Osteoblast (primary cell): ENCODE measurements around the gene PDE9A. TPM values are rescaled to one million over a fixed set of nuclear protein-coding genes. Genes with fewer than 3 reads are reported as not detected.

Experiments
- DNase-seq: peaks from one replicate; pipeline ENCODE4 v3.0.0; 2011; ENCODE audit warnings: low spot score, mixed read lengths; ENCODE audit not compliant: insufficient read length; ENCODE audit errors: missing footprints
- H2AFZ ChIP-seq: 2 replicates; pipeline ENCODE4 v1.6.0; 2011; ENCODE audit warnings: mild to moderate bottlenecking, low read length
- H3K27ac ChIP-seq: 2 replicates; pipeline ENCODE4 v1.5.1; 2011; ENCODE audit warnings: mild to moderate bottlenecking, low read depth, low read length, moderate library complexity
- H3K27me3 ChIP-seq: 2 replicates; pipeline ENCODE4 v1.6.0; 2012; ENCODE audit warnings: mild to moderate bottlenecking, control low read depth, inconsistent platforms, low read length, moderate library complexity; ENCODE audit not compliant: insufficient read depth
- H3K36me3 ChIP-seq: 2 replicates; pipeline ENCODE4 v1.5.1; 2011; ENCODE audit warnings: mild to moderate bottlenecking, low read length, control low read depth, moderate library complexity; ENCODE audit not compliant: insufficient read depth
- H3K4me1 ChIP-seq: 2 replicates; pipeline ENCODE4 v1.5.1; 2011; ENCODE audit warnings: mild to moderate bottlenecking, low read length, control low read depth, moderate library complexity; ENCODE audit not compliant: insufficient read depth
- H3K4me2 ChIP-seq: 2 replicates; pipeline ENCODE4 v1.6.0; 2011; ENCODE audit warnings: mild to moderate bottlenecking, low read length; ENCODE audit not compliant: insufficient read depth
- H3K4me3 ChIP-seq: fragments of 200-600 bp; sonication (generic); 3 replicates; pipeline ENCODE4 v1.5.1; 2012; ENCODE audit warnings: mild to moderate bottlenecking, low read length, inconsistent platforms; ENCODE audit not compliant: insufficient read depth
- H3K79me2 ChIP-seq: 2 replicates; pipeline ENCODE4 v1.6.0; 2012; ENCODE audit warnings: mild to moderate bottlenecking, low read length, control low read depth, inconsistent platforms; ENCODE audit not compliant: insufficient read depth
- H3K9me3 ChIP-seq: 2 replicates; pipeline ENCODE4 v1.5.1; 2011; ENCODE audit warnings: low read depth, low read length, control low read depth
- H4K20me1 ChIP-seq: 2 replicates; pipeline ENCODE4 v1.6.0; 2012; ENCODE audit warnings: mild to moderate bottlenecking, low read length, control low read depth; ENCODE audit not compliant: insufficient read depth
- CTCF ChIP-seq: IDR thresholded peaks from 2 replicates; pipeline ENCODE4 v1.5.1; 2011; ENCODE audit warnings: mild to moderate bottlenecking, low read depth, low read length, moderate library complexity; ENCODE audit errors: extremely low read depth
- total RNA-seq: library from RNA; depleted of rRNA; stranded (reverse); fragments of >200 nt; gene quantifications from 2 replicates; pipeline ENCODE4 v1.2.3, GENCODE V29; 2012

The PDE9A gene
- total RNA-seq, 1 donor, result 0.36 TPM

GRCh38 chr21:42670058-42670880, 16.8 kb downstream of the PDE9A start:
- no peak for DNase-seq
- Histone ChIP-seq H3K4me3 (no peak overlapping the region), H3K36me3 (no peaks in the 10 kb centered on the region), H3K79me2 (no peaks in the 10 kb centered on the region), H3K4me1 (peaks cover 12% of the 10 kb centered on the region), H2AFZ (no peak overlapping the region), H3K27ac (no peak overlapping the region), H3K27me3 (peaks cover 45% of the 10 kb centered on the region), H4K20me1 (no peaks in the 10 kb centered on the region), H3K9me3 (no peaks in the 10 kb centered on the region), H3K4me2 (no peak overlapping the region)
- no peak for TF ChIP-seq CTCF

GRCh38 chr21:42670884-42671283, 17.5 kb downstream of the PDE9A start:
- TF ChIP-seq CTCF, result no peak
- no peak overlapping the region for H3K27ac ChIP-seq
- H3K4me3 ChIP-seq, result no peak overlapping the region
- no peaks in the 10 kb centered on the region for H3K79me2 ChIP-seq
- no peak for DNase-seq
- H2AFZ ChIP-seq, result no peak overlapping the region
- H3K27me3 ChIP-seq, result peaks cover 51% of the 10 kb centered on the region
- H3K4me1 ChIP-seq, result peaks cover 12% of the 10 kb centered on the region
- H3K9me3 ChIP-seq, result no peaks in the 10 kb centered on the region
- H4K20me1 ChIP-seq, result no peaks in the 10 kb centered on the region
- no peaks in the 10 kb centered on the region for H3K36me3 ChIP-seq
- no peak overlapping the region for H3K4me2 ChIP-seq

- Histone ChIP-seq H2AFZ (no peak overlapping the region), H3K79me2 (no peaks in the 10 kb centered on the region), H3K4me1 (peaks cover 12% of the 10 kb centered on the region), H3K9me3 (no peaks in the 10 kb centered on the region), H4K20me1 (no peaks in the 10 kb centered on the region), H3K36me3 (no peaks in the 10 kb centered on the region), H3K27ac (no peak overlapping the region), H3K4me3 (no peak overlapping the region), H3K27me3 (peaks cover 62% of the 10 kb centered on the region), H3K4me2 (peak overlapping the region; percentile 12)
- no peak for TF ChIP-seq CTCF
- DNase-seq, result peak; percentile 92
Measured at GRCh38 chr21:42671778-42672593, 18.6 kb downstream of the PDE9A start.
